Measurements from ENCODE around the gene JAK1. TPM values are rescaled to one million over a fixed set of nuclear protein-coding genes. Genes with fewer than 3 reads are reported as not detected.
"Not testable (repeated sequence)": the region's sequence is repeated elsewhere in the genome, so short reads cannot be mapped to it uniquely, and the experiment has no call there.

The JAK1 gene
- total RNA-seq, 2 experiments from 2014 or later: 204 to 205 TPM

GRCh38 chr1:64921771-64922170, 44.6 kb downstream of the JAK1 start:
- Mint-ChIP-seq H3K27ac (no peak overlapping the region), H3K9me3 (no peaks in the 10 kb centered on the region), H3K4me3 (no peak overlapping the region), H3K4me1 (peaks cover 71% of the 10 kb centered on the region), H3K36me3 (ENCODE audit: low read depth) (peaks cover 13% of the 10 kb centered on the region), H3K27me3 (no peaks in the 10 kb centered on the region)
- ChIA-PET POLR2A (interaction anchor here (1.7 to 2.4 kb wide), 3 partner anchors 17 to 45 kb away, joined by 4 to 14 read pairs (median 8); partner anchors contain the start of gene JAK1), CTCF (no interaction called here)
- no peak for DNase-seq

GRCh38 chr1:64920941-64921589, 45.3 kb downstream of the JAK1 start:
- no peak overlapping the region for H3K27ac Mint-ChIP-seq
- POLR2A ChIA-PET: interaction anchor here (0.5 to 1.7 kb wide), 3 partner anchors 16 to 128 kb away, joined by 3 to 4 read pairs (median 3); no protein-coding TSS in a partner anchor
- no peak for DNase-seq
- peaks cover 6% of the 10 kb centered on the region for H3K36me3 Mint-ChIP-seq (ENCODE audit: low read depth)
- H3K9me3 Mint-ChIP-seq: no peaks in the 10 kb centered on the region
- H3K4me1 Mint-ChIP-seq: peaks cover 69% of the 10 kb centered on the region
- H3K27me3 Mint-ChIP-seq: no peaks in the 10 kb centered on the region
- no peak overlapping the region for H3K4me3 Mint-ChIP-seq
- CTCF ChIA-PET: no interaction called here

DNA sequence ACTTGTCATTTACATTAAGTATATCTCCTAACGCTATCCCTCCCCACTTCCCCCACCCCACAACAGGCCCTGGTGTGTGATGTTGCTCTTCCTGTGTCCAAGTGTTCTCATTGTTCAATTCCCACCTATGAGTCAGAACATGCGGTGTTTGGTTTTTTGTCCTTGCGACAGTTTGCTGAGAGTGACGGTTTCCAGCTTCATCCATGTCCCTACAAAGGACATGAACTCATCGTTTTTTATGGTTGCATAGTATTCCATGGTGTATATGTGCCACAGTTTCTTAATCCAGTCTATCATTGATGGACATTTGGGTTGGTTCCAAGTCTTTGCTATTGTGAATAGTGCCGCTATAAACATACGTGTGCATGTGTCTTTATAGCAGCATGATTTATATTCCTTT, 47.2 kb downstream of the JAK1 start:
- DNase-seq; H3K27ac Mint-ChIP-seq; H3K36me3 Mint-ChIP-seq (ENCODE audit: low read depth); H3K27me3 Mint-ChIP-seq; CTCF ChIA-PET; H3K9me3 Mint-ChIP-seq; H3K4me3 Mint-ChIP-seq: not testable (repeated sequence)
- peaks cover 55% of the 10 kb centered on the region for H3K4me1 Mint-ChIP-seq
- POLR2A ChIA-PET: interaction anchor here (0.9 kb wide), 1 partner anchor 83 kb away, joined by 3 read pairs; no protein-coding TSS in a partner anchor

DNA sequence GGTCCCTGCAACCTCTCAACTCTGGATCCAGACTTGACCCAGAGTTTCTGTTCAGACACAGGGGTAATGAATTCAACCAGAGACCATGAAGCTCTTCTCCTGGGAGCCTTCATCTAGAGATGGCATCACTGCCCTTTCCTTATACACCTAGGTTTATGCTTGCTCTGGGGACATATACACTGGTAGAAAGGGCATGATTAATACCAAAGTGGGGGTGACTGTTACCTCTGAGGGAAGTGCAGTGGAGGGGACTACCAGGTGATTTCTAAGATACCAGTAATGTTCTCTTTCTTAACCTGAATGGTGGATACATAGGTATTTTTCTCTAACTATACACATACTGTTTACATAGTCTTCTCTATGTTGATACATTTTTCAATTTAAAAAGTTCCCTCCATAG, 48.4 kb downstream of the JAK1 start:
- Mint-ChIP-seq H3K4me1 (peaks cover 50% of the 10 kb centered on the region), H3K27me3 (no peaks in the 10 kb centered on the region), H3K27ac (no peak overlapping the region), H3K4me3 (no peak overlapping the region), H3K9me3 (no peaks in the 10 kb centered on the region), H3K36me3 (ENCODE audit: low read depth) (peaks cover 4% of the 10 kb centered on the region)
- CTCF ChIA-PET: no interaction called here
- POLR2A ChIA-PET: no interaction called here
- no peak for DNase-seq

- ChIA-PET POLR2A (no interaction called here), CTCF (no interaction called here)
- no peak overlapping the region for H3K4me3 Mint-ChIP-seq
- peaks cover 46% of the 10 kb centered on the region for H3K4me1 Mint-ChIP-seq
- no peak overlapping the region for H3K27ac Mint-ChIP-seq
- peaks cover 4% of the 10 kb centered on the region for H3K36me3 Mint-ChIP-seq (ENCODE audit: low read depth)
- no peaks in the 10 kb centered on the region for H3K9me3 Mint-ChIP-seq
- H3K27me3 Mint-ChIP-seq: no peaks in the 10 kb centered on the region
- no peak for DNase-seq
Observed at GRCh38 chr1:64917328-64917861, 49.0 kb downstream of the JAK1 start.

DNA sequence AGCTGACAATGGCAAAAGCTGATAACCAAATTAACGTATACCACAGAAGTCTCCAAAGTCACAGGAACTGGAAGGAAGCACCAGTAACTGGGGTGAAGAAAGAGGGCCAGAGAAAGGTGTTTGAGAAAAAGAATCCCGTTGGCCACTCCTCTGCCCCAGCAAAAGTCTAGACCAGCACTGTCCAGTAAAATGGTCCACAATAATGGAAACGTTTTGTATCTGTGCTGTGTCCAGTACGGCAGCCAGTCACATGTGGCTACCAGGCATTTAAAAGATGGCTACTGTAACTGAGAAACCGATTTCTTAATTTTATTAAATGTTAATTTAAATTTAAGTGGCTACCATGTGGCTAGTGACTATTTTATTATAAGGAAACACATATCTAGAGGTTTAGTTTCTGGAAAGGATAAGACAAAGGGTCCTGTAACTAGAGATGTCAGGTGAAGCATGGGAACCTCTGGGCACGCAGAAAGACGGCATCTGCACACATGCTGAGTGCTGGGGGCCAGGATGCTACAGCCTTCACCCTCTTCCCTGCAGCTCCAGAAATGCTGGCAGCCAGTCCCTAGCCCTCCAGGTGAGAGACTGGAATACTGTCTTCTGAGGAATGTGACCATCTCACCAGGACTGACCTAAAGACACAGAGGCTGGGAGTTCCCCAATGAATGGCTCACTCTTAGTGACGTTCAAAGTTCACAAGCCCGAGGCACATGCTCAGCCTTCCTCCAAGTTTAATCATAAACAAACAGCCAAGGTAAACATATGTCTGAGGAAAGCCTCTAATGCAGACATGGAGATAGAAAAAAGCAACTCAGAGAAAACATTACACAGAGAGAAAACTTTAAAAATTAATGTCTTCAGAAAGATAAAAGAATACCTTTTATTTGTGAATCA, 50.7 kb downstream of the JAK1 start:
- ChIA-PET POLR2A (no interaction called here), CTCF (no interaction called here)
- H3K4me3 Mint-ChIP-seq: no peak overlapping the region
- no peaks in the 10 kb centered on the region for H3K9me3 Mint-ChIP-seq
- no peaks in the 10 kb centered on the region for H3K27me3 Mint-ChIP-seq
- DNase-seq: no peak
- H3K4me1 Mint-ChIP-seq: peaks cover 33% of the 10 kb centered on the region
- H3K27ac Mint-ChIP-seq: no peak overlapping the region
- H3K36me3 Mint-ChIP-seq (ENCODE audit: low read depth): peaks cover 4% of the 10 kb centered on the region

DNA sequence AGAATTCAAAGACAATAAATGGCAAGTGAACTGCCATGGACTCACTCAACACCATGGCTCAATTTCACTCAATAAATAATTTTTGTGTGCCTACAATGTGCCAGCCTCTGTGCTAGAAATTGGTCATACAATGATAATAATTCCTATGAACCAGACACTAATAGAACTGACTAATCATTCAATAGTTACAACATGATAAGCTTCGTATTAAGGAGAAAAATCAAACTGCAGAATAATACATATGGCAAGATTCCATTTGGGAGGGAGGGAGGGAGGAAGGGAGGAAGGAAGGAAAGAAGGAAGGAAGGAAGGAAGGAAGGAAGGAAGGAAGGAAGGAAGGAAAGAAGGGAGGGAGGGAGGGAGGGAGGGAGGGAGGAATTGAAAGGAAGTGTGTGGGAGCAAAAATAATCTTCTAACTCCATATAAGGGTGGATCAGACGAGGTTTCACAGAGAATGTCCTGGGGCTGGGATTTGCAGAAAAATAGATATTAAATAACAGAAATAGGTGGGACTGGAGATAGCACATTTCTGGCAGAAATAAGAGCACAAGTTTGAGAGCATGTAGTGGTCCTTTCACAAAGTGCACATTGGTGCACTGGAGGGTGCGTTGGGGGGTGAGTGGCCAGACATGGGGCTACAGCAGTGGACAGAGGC, 52.9 kb downstream of the JAK1 start:
- Mint-ChIP-seq H3K4me1 (peaks cover 34% of the 10 kb centered on the region), H3K27me3 (no peaks in the 10 kb centered on the region), H3K27ac (no peak overlapping the region), H3K9me3 (no peaks in the 10 kb centered on the region), H3K36me3 (ENCODE audit: low read depth) (peaks cover 2% of the 10 kb centered on the region), H3K4me3 (no peak overlapping the region)
- no peak for DNase-seq
- ChIA-PET POLR2A (no interaction called here), CTCF (no interaction called here)

GRCh38 chr1:64912191-64912590, 54.2 kb downstream of the JAK1 start:
- H3K27ac Mint-ChIP-seq: no peak overlapping the region
- ChIA-PET CTCF (no interaction called here), POLR2A (no interaction called here)
- no peak for DNase-seq
- H3K9me3 Mint-ChIP-seq: no peaks in the 10 kb centered on the region
- H3K4me1 Mint-ChIP-seq: peaks cover 27% of the 10 kb centered on the region
- no peaks in the 10 kb centered on the region for H3K27me3 Mint-ChIP-seq
- H3K4me3 Mint-ChIP-seq: no peak overlapping the region
- H3K36me3 Mint-ChIP-seq (ENCODE audit: low read depth): peaks cover 2% of the 10 kb centered on the region

DNA sequence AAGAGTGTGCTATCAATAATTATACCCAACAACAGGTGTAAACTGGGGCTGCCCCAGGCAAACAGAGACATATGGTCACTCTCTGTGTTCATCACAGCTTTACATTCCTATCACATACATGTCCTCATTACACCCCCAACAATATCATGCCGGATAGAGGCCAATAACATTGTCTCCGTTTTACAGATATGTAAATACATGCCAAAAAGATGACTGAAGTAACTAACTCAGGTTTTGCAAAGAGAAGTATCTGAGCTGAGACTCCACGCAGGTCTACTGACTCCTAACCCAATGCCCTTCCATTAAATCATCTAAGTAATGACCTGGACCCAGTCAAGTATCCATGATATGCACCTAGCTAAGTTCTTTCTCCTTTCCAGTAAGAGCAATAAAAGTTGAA, 55.0 kb downstream of the JAK1 start:
- ChIA-PET CTCF (no interaction called here), POLR2A (no interaction called here)
- no peaks in the 10 kb centered on the region for H3K27me3 Mint-ChIP-seq

GRCh38 chr1:64909031-64909430, 57.3 kb downstream of the JAK1 start:
- POLR2A ChIA-PET: interaction anchor here (0.7 to 1.4 kb wide), 2 partner anchors 17 to 56 kb away, joined by 3 read pairs; no protein-coding TSS in a partner anchor
- no peak overlapping the region for H3K27ac Mint-ChIP-seq
- no peak overlapping the region for H3K4me3 Mint-ChIP-seq
- peaks cover 6% of the 10 kb centered on the region for H3K36me3 Mint-ChIP-seq (ENCODE audit: low read depth)
- H3K4me1 Mint-ChIP-seq: peaks cover 24% of the 10 kb centered on the region
- H3K9me3 Mint-ChIP-seq: no peaks in the 10 kb centered on the region
- H3K27me3 Mint-ChIP-seq: no peaks in the 10 kb centered on the region
- CTCF ChIA-PET: interaction anchor here (1.0 kb wide), 1 partner anchor 12 kb away, joined by 3 read pairs; no protein-coding TSS in a partner anchor
- no peak for DNase-seq

More for the DNA sequence above, 55.0 kb downstream of the JAK1 start:
- no peak for DNase-seq
- H3K4me3 Mint-ChIP-seq: no peak overlapping the region
- no peaks in the 10 kb centered on the region for H3K9me3 Mint-ChIP-seq
- H3K27ac Mint-ChIP-seq: no peak overlapping the region
- peaks cover 4% of the 10 kb centered on the region for H3K36me3 Mint-ChIP-seq (ENCODE audit: low read depth)
- H3K4me1 Mint-ChIP-seq: peaks cover 27% of the 10 kb centered on the region

DNA sequence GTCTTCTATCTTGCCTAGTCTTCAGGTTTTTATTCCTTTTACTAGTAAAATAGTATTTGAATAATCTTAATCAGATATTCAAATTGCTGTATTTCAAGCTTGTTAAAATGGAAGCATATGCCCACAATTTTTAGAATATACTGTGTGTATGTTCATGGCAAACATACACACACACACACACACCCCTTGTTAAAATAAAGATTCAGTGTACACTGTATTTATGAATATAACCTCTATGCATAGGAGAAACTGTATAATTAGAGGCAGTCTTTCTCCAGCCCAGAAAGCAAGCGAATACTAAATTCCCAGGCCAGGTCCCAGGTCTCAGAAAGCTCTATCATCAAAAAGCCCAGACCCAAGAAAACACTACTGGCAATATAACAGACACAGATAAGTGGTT, 57.8 kb downstream of the JAK1 start:
- peaks cover 19% of the 10 kb centered on the region for H3K4me1 Mint-ChIP-seq
- peaks cover 6% of the 10 kb centered on the region for H3K36me3 Mint-ChIP-seq (ENCODE audit: low read depth)
- no peak for DNase-seq
- H3K4me3 Mint-ChIP-seq: no peak overlapping the region
- ChIA-PET CTCF (interaction anchor here (1.0 kb wide), 1 partner anchor 12 kb away, joined by 3 read pairs; no protein-coding TSS in a partner anchor), POLR2A (interaction anchor here (0.7 to 1.4 kb wide), 2 partner anchors 16 to 57 kb away, joined by 3 read pairs; no protein-coding TSS in a partner anchor)
- no peaks in the 10 kb centered on the region for H3K27me3 Mint-ChIP-seq
- no peak overlapping the region for H3K27ac Mint-ChIP-seq
- H3K9me3 Mint-ChIP-seq: no peaks in the 10 kb centered on the region

GRCh38 chr1:64906447-64906846, 59.9 kb downstream of the JAK1 start:
- H3K27ac Mint-ChIP-seq: no peak overlapping the region
- peaks cover 14% of the 10 kb centered on the region for H3K4me1 Mint-ChIP-seq
- no peak for DNase-seq
- no peak overlapping the region for H3K4me3 Mint-ChIP-seq
- no peaks in the 10 kb centered on the region for H3K27me3 Mint-ChIP-seq
- H3K9me3 Mint-ChIP-seq: no peaks in the 10 kb centered on the region
- CTCF ChIA-PET: interaction anchor here (1.1 kb wide), 1 partner anchor 29 kb away, joined by 3 read pairs; no protein-coding TSS in a partner anchor
- POLR2A ChIA-PET: no interaction called here
- H3K36me3 Mint-ChIP-seq (ENCODE audit: low read depth): peaks cover 6% of the 10 kb centered on the region

DNA sequence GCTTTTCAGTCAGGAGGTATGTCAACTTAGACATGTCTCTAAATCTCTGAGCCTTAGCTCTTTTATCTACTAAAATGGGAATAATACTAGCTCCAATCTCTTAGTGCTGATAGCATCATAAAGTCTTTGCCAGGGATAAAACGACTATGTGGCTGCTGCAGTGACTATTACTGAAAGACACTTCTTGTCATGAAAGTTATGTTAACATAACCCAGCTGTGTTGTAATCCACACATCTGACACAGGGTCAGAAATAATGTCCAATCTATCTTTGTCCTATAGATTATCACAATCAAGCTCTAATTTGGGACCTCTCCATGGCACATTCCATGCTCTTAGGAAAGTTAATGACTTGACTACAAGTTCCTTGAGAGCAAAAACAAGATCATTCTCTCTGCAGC, 62.8 kb downstream of the JAK1 start:
- CTCF ChIA-PET: no interaction called here
- Mint-ChIP-seq H3K4me1 (peaks cover 18% of the 10 kb centered on the region), H3K27ac (no peak overlapping the region), H3K27me3 (no peaks in the 10 kb centered on the region), H3K36me3 (ENCODE audit: low read depth) (peaks cover 6% of the 10 kb centered on the region), H3K9me3 (no peaks in the 10 kb centered on the region), H3K4me3 (no peak overlapping the region)
- no peak for DNase-seq
- POLR2A ChIA-PET: interaction anchor here (1.0 kb wide), 2 partner anchors 22 to 63 kb away, joined by 3 read pairs; no protein-coding TSS in a partner anchor
